HG03565 (cell line): ENCODE measurements around the gene RGCC.

Experiments used
- ATAC-seq: cut with Tn5 transposase; IDR thresholded peaks from one replicate; pipeline ENCODE4 v1.9.1; 2021; ENCODE audit warnings: mild to moderate bottlenecking, moderate library complexity; ENCODE audit not compliant: unreplicated experiment

Gene RGCC

GRCh38 chr13:41452462-41452861 lies 4.9 kb upstream of the RGCC start:
- ATAC-seq: no peak

GRCh38 chr13:41453620-41454019 lies 3.7 kb upstream of the RGCC start:
- ATAC-seq: no peak

GRCh38 chr13:41454170-41454569 lies 3.2 kb upstream of the RGCC start:
- ATAC-seq: no peak

GRCh38 chr13:41455725-41456419 lies 1.5 kb upstream of the RGCC start:
- no peak for ATAC-seq

- no peak for ATAC-seq
Measured at GRCh38 chr13:41457589-41458186, 338 bp downstream of the RGCC start.

- ATAC-seq: no peak
Measured at GRCh38 chr13:41458187-41458760, 924 bp downstream of the RGCC start.

GRCh38 chr13:41458761-41459431 lies 1.5 kb downstream of the RGCC start:
- no peak for ATAC-seq

- no peak for ATAC-seq
Measured at GRCh38 chr13:41459432-41460073, 2.2 kb downstream of the RGCC start.

- no peak for ATAC-seq
Measured at GRCh38 chr13:41460074-41460465, 2.7 kb downstream of the RGCC start.

GRCh38 chr13:41460930-41461329 lies 3.6 kb downstream of the RGCC start:
- ATAC-seq: no peak

GRCh38 chr13:41461527-41462139 lies 4.3 kb downstream of the RGCC start:
- no peak for ATAC-seq

GRCh38 chr13:41462427-41462826 lies 5.1 kb downstream of the RGCC start:
- ATAC-seq: no peak

GRCh38 chr13:41463838-41464602 lies 6.7 kb downstream of the RGCC start:
- no peak for ATAC-seq

- peak; percentile 85 for ATAC-seq
Measured at GRCh38 chr13:41465241-41465847, 8.0 kb downstream of the RGCC start.

- ATAC-seq: no peak
Measured at GRCh38 chr13:41465898-41466320, 8.6 kb downstream of the RGCC start.

- no peak for ATAC-seq
Measured at GRCh38 chr13:41467425-41467945, 10.1 kb downstream of the RGCC start.

- no peak for ATAC-seq
Measured at GRCh38 chr13:41468631-41469030, 11.3 kb downstream of the RGCC start.

- no peak for ATAC-seq
Measured at GRCh38 chr13:41470196-41470595, 12.8 kb downstream of the RGCC start.

- ATAC-seq: no peak
Measured at GRCh38 chr13:41471785-41472184, 14.4 kb downstream of the RGCC start.

GRCh38 chr13:41487222-41487621 lies 29.9 kb downstream of the RGCC start:
- ATAC-seq: no peak
